Measurements from ENCODE around the gene SH3TC2.

SH3TC2 gene

DNA sequence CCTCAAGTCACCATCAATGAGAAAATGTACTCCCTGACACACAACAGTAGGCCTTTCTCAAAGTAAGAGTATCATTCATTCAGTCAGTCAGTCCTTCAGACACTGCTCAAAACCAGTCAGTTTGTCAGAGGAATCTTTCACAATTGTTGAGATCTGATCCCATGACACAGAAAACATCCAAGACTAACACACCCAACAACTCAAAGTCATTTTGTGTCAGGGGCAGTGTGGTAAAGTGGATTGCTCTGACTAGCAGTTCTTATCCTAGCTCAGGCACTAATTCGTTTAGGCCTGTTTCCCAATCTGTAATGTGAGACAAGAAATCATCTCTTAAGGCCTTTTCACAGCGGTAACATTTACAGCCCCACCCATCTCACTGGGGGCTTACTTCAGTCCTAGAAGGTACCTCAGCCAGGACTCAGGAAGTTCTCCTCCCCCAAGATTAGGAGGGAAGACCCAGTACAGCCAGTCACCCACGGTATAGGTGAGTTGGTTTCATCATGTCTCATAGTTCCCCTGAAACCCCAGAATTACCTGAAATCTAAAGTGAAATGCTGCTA, 31.9 kb downstream of the SH3TC2 start:
- DNase-seq (ENCODE audit: low read depth in 4 of 4, low spot score in 1 of 4): no peak

DNA sequence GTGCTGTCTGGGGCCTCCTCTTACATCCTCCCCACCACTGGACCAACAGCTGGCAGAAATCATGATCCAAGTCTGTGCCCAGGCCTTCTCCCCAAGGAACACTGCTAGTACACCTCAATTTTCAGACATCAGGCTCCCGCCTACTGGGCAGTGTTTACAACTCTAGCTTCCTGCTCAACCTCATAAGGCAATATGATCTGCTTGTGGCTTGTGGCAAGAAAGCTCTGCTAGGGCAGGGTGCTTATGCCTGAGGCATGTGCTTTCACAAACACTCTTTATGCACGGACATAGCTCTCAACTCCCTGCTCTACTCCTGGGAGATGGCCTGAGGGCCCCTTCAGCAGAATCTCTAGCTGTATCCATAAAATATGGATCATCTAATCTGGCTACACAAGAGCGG, 32.5 kb downstream of the SH3TC2 start:
- no peak for DNase-seq (ENCODE audit: low read depth in 4 of 4, low spot score in 1 of 4)

DNA sequence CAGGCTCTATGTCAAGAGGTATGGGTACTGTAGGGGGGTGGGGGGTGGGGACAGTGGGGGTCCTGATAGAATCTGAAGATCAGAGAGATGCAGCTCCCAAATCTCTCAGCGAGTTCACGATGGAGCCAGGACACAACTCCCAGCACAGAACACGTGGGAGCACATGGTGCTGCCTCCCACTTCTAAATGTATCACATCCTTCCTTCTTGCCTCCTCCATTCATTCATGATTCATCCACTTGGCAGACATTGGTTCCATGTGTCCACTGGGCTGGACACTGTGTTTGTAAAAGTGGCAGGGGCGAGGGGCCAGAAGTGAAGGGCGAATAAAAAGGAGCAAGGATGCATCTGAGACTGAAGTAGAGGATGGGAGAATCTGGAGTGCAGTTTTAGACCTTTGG, 33.9 kb downstream of the SH3TC2 start:
- no peak for DNase-seq (ENCODE audit: low read depth in 4 of 4, low spot score in 1 of 4)

DNA sequence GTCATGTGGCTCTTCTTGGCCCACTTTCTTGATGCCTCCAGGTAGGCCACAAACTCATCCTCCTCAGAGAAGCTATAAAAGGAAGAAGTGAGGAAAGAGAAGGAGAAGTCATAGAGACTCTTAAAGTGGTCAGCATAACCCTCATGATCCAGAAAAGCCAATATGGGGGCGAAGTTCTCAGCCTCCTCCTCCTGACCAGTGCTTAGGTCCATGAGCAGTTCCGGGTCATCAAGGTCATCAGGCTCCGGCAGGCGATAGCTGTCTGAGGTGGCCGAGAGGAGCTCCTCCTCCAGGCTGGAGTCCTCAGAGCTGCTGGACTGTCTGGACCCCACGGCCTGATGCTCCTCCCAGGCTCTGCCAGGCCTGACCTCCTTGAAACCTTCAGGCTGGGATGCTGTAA, 34.7 kb downstream of the SH3TC2 start:
- no peak for DNase-seq (ENCODE audit: low read depth in 4 of 4, low spot score in 1 of 4)

DNA sequence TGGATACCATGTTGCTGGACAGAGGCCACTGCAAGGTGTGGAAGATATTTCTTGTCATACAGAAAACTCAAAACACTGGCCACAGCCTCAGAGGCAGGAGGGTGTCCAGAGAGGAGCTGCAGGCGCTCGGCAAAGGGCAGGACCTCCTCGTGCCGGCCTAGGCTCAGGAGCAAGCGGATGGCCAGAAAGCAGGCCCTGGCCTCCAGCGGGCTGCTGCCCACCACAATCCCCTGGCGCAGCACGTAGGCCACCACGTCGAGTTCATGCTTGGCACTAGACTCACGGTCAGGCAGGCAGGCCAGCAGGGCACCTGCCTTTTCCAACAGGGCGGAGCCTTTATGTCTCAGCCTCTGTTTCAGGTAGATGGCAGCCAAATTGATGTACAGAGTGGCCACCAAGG, 35.2 kb downstream of the SH3TC2 start:
- DNase-seq (ENCODE audit: low read depth in 4 of 4, low spot score in 1 of 4): no peak

DNA sequence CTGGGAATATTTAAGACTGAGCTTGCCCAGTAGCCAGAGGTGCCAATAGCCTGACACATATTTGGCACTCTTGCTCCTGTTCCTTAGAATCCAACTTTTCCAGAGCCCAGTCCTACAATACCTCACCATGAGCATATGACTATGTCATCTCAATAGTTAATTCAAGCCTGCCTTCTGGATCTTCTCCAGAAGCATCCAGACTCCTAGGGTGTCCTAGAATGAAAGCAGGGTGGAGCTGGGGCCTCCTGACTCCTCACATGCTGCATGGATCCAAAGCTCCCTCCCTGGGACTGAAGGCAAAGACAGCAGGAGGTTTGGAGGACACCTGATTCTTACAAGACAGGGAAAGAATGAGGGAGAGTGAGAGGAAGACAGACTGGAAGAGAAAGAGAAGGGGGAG, 37.9 kb downstream of the SH3TC2 start:
- no peak for DNase-seq (ENCODE audit: low read depth in 4 of 4, low spot score in 1 of 4)

DNA sequence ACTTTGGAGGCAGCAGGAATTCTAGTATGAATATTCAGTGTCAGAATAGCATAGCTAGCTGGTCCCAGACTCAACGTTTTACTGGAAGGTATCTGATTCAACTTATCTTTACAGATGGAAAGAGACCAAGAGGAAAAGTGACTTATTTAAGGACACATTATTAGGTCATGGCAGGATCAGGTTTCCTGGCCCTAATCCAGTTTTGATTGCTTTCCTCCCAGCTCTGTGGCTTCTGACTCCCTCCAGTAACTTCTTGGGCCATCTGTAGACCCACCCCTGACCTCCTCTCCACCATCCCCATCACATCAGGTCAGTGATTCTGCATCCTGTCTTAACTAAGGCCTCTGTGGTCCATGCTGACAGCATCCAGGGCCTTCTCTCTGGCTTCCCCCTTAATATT, 38.4 kb downstream of the SH3TC2 start:
- DNase-seq (ENCODE audit: low read depth in 4 of 4, low spot score in 1 of 4): no peak

DNA sequence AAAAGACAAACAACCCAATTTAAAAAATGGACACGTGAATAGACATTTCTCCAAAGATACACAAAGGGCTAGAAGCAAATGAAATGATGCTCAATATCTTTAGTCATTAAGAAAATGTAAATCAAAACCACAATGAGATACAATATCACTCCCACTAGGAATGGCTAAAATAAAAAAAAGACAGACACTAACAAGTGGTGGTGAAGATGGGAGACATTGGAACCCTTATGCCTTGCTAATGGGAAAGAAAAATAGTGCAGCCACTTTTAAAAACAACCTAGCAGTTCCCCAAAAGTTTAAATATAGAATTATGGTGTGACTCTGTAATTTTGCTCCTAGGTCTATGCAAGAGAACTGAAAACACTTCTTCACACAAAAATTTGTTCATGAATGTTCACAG, 40.7 kb downstream of the SH3TC2 start:
- DNase-seq (ENCODE audit: low read depth in 4 of 4, low spot score in 1 of 4): no peak

DNA sequence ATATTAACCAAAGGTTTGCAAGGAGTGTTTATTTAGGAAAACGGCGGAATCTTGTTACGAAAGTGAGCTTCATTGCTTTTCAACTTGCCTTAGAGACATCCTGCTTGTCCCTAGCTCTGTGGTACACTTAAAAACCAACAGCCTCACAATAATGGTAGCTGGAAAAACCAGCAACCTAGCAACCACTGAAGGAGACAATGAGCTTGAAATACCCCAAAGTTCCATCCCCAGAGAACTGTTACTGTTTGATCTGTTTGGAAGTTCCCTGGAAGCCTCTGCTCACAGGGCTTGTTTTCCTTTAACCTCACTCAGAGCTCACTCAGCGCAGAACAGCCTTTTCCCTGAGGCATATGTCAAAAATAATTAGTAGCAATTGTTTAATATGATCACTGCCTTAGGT, 43.2 kb downstream of the SH3TC2 start:
- DNase-seq (ENCODE audit: low read depth in 4 of 4, low spot score in 1 of 4): no peak

DNA sequence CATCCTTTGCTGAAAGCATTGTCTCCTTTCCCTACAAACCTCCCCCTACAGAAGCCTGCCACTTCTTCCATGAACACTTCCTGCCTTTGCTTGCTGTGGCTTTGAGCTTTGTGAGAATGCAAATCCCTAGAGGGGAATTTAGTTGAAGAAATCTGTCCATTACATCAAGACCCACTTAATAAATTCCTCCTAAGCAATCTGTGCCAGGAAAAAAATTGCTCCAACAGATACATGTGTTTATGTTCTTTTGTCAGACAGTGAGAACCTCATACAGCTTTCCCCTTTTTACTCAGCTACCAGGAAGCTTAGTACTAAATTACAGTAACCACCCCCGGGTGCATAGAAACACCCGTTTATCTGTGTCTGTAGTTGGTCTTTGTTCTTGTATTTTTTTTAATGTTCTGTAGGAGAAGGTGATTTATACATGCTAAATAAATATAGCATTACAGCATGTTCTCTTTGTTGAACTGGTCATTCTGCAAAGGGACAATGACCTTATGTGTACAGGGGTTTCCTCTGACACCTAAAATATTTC, 43.9 kb downstream of the SH3TC2 start:
- DNase-seq (ENCODE audit: low read depth in 4 of 4, low spot score in 1 of 4): no peak

DNA sequence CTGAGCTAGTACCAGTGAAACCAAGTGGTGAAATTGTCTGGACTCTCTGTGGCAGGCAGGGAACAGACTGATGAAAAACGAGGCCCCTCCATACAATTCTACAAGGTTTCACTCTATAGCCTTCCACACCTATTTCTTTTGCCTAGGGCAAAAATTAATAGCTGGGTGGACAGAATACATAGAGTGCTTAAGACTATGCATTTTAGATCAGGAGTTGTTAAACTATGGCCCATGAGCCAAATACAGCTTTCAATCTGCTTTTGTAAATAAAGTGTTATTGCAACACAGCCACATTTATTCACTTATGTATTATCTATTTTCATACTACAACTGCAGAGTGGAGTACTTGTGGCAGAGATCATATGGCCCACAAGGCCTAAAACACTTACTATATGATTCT, 45.2 kb downstream of the SH3TC2 start:
- no peak for DNase-seq (ENCODE audit: low read depth in 4 of 4, low spot score in 1 of 4)

DNA sequence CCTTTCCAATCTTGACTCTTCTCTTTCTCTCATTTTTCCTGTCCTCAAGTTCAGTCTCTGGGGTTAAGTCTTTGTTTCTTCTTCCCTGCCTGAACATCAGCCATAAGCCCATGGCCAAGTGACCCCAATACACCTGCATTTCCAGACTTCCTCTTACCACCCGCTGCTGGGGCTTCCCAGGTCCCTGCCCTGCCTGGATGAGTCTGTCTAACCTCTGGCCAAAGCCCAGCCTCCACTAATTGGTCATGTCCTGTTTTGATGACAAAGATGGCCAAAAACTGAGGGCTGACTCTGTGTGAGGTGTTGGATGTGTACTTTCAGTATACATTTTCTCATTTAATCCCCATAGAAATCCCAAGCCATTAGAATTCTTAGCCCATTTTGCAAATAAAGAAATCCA, 47.3 kb downstream of the SH3TC2 start:
- DNase-seq (ENCODE audit: low read depth in 4 of 4, low spot score in 1 of 4): no peak

DNA sequence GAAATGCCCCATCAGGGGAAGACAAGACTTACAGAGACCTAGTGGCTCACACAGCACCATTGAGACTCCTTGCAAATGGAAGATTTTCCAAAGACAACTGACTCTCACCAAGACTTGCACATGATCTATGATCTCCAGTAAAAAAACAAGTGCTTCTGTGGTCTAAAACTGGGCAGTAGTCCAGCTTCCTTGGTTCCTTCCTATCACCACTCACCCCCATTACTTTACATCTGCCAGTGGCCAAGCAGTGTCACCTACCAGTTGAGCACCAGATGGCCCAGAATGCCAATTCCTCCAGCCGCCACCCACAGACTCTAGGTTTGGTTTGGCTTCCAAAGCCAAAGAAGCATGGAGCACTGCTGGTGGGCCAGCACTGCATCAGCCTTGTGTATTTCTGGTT, 47.7 kb downstream of the SH3TC2 start:
- DNase-seq (ENCODE audit: low read depth in 4 of 4, low spot score in 1 of 4): no peak

DNA sequence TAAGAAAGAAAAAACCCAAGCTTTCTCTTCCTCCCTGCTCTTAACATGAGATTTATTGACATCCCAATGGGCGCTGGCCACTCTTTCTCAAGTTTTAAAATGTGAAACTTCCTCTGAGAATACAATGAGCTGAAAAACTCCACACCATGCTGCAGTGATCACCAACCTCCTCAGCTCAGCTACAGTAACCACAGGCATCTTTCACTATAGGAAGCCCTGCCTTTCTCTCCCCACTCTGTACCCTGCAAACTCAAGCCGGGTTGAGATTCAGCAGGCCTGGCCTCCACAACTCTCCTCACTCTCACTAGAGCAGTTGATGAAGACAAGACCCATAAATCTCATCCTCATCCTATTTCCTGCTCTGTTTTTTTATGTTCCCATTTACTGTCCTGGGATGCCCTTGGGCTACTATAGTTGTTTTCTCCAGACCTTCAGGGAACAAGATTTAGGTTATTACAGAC, 48.3 kb downstream of the SH3TC2 start:
- no peak for DNase-seq (ENCODE audit: low read depth in 4 of 4, low spot score in 1 of 4)

DNA sequence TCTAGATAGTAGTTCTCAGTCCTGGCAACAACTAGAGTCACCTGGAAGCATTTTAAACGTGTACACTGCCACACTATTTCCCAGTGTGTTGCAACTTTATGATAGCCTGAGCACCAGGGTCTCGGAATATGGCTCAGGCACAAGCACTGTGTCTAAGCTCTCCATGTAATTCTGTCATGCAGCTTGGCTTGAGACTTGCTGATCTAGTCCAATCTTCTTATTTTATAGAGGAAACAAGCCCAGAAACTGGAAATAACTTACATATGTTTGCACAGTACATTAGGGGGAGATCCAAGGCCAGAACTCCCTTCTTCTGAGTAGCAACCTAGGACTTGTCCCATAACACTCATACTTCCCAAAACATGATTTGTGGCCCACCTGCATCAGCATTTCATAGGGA, 49.1 kb downstream of the SH3TC2 start:
- no peak for DNase-seq (ENCODE audit: low read depth in 4 of 4, low spot score in 1 of 4)

DNA sequence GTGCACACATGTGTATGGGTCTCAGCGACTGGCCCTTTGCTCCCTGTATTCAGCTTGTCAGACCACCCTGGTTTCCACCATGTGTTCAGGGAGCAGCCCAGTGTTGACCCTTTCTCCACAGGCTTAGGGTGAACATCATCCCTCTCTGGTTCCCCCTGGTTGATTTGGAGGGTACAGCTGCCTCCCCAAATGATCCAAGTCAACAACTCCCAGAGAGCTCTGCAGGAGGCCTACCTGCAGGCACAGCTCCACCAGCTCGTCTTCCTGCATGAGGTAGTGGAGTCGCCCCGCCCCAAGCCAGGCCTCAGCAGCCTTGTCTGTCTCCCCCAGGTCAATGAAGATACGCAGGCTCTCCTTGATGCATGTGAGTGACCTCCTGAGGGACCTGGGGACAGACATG, 50.5 kb downstream of the SH3TC2 start:
- no peak for DNase-seq (ENCODE audit: low read depth in 4 of 4, low spot score in 1 of 4)

DNA sequence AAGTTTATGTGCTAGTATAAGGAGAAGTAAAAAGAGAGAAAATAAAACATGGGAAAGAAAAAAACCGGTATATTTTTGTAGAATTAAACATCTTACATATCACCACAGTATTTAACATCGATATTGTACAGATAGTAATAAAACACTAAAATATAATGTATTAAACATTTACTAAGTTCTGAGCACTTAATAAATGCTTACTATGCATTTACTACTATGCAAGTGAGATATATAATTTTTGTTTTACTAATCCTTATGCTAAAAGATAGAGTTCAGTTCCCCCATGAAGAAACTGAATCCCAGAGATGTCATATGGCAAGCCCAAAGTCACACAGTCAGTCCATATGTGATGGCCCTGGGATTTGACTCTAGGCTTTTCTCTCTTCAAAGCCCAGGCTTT, 51.1 kb downstream of the SH3TC2 start:
- DNase-seq (ENCODE audit: low read depth in 4 of 4, low spot score in 1 of 4): no peak

DNA sequence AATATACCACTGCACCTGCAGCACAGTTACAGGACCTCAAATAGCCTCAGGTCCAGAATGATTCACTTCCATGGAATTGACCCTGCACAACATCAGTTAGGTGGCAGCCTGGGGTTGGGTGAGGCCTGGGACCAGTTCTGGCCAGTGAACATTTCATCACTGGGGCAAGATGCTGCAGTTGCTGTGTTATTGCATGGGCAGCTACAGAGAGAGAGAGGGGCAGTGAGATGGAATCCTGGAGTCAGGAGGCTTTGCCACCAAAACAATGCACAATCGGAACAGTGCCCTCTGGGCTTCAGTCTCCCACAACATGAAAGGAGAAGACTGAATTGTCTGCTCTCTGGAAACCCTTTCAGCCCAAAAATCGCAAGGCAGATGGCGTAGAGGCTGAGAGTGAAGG, 51.8 kb downstream of the SH3TC2 start:
- no peak for DNase-seq (ENCODE audit: low read depth in 4 of 4, low spot score in 1 of 4)

DNA sequence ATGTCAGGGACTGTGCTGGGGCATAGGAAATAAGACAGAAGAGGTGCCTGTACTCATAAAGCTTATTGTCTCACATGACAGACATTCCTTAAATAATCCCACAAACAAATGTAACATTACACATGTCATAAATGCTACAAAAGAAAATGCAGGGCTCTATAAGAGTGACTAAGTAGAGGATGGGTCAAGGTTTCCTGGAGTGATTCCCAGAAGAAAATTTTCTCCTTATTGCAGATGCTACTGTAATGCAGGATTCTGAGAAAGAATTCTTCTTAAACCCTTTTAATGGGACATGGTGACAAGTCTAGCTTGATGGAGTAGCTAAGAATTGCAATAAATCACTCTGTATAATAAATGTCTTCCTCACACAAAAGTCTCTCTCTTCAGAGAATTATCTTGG, 55.7 kb downstream of the SH3TC2 start:
- DNase-seq (ENCODE audit: low read depth in 4 of 4, low spot score in 1 of 4): no peak

DNA sequence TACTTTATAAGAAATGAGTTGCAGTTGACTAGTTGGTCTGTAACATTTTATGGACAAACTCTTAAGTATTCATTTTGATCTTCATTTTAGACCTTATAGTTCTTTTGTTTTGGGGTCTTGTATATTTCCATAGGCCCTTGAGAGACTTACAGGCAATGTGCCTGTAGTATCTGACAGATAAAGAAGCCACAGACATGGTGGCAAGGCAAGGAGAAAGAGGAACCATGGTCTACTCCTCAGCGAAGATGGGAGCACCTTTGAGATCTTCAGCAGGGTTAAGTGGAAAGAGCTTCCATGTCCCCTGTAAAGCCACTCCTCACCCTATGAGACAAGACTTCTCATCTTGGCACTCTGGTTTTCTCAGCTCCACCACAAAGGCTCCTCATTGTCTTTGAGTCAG, 56.4 kb downstream of the SH3TC2 start:
- DNase-seq (ENCODE audit: low read depth in 4 of 4, low spot score in 1 of 4): no peak

DNA sequence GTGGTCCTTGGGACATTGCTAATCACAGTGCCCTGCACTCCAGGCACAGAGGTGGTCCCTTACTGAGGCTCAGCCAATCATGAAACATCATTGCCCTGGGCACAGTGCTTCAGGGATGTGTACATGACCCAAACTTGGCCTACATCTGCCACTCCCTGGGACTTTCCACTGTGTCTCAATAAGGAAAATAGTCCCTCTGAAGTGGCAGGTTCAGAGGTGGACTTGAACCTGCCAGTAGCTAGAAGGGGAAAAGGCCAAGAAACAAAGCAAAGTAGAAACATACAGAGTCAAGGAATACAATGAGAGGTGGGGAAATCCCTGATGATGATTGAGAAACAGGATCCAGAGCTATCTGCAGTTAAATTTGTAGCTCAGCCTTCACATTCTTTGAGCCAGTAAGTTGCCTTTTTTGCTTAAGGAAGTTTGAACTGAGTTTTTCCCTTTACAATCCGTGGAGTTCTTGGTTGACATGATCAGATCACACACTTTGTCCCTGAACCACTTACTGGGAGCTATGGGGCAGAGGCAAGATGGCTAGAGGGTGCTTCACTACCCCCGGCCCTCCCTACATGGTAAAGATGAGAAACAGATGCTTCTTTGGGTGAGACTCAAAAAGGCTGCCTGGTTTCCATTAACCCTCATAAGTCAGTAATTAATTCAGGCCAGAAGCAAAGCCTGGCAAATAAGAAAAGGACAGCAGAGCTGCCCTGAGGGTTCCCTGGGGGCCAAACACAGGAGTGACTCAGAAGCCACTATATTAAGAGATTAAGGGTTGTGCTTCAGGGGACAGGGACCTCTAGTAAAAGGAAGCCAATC, 57.6 kb downstream of the SH3TC2 start:
- DNase-seq (ENCODE audit: low read depth in 4 of 4, low spot score in 1 of 4): no peak

DNA sequence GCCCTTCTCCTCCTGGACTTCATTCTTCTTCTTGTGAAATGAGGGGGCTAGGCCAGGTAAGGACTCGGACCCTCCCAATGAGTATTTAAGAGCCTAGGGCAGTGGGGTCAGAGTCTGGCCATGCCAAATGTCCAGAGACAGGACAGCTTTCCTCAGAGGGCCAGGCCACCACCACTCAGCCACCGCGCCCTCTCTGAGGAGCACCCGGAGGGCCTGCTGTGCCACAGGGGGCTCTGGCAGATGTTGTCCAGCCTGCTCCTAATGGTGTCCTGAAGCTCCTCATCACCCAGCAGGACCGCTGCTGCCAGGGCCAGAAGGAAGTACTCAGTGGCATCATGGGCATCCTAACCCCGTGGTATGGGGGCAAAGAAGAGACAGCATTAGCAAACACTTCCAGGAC, 58.3 kb downstream of the SH3TC2 start:
- DNase-seq (ENCODE audit: low read depth in 4 of 4, low spot score in 1 of 4): no peak

Measured in stimulated activated CD4-positive, alpha-beta T cell treated with anti-CD3 and anti-CD28 coated beads, Interleukin-1b, Interleukin-23, amount 100 ng/mL, for 24 hours (primary cell).